HG03432 (cell line): ENCODE data around the gene PLCB4.

Experiments
- ATAC-seq: cut with Tn5 transposase; IDR thresholded peaks from one replicate; pipeline ENCODE4 v1.9.1; 2021; ENCODE audit warnings: mild to moderate bottlenecking, moderate library complexity; ENCODE audit not compliant: unreplicated experiment

The PLCB4 gene

GRCh38 chr20:9301129-9302090 lies 232.5 kb downstream of the PLCB4 start:
- ATAC-seq: no peak

GRCh38 chr20:9302091-9302462 lies 233.2 kb downstream of the PLCB4 start:
- ATAC-seq: no peak

GRCh38 chr20:9306521-9306920 lies 237.6 kb downstream of the PLCB4 start:
- no peak for ATAC-seq

- no peak for ATAC-seq
These were observed 239.2 kb downstream of the PLCB4 start for GRCh38 chr20:9308056-9308455.

GRCh38 chr20:9311132-9311531 lies 242.2 kb downstream of the PLCB4 start:
- ATAC-seq: no peak

- no peak for ATAC-seq
These were observed 250.9 kb downstream of the PLCB4 start for GRCh38 chr20:9319687-9320384.

- no peak for ATAC-seq
These were observed 252.1 kb downstream of the PLCB4 start for GRCh38 chr20:9321007-9321406.

- no peak for ATAC-seq
These were observed 253.8 kb downstream of the PLCB4 start for GRCh38 chr20:9322661-9323060.

- ATAC-seq: no peak
These were observed 254.7 kb downstream of the PLCB4 start for GRCh38 chr20:9323622-9324021.

GRCh38 chr20:9329355-9330101 lies 260.6 kb downstream of the PLCB4 start:
- no peak for ATAC-seq

- ATAC-seq: no peak
These were observed 261.3 kb downstream of the PLCB4 start for GRCh38 chr20:9330151-9330550.

GRCh38 chr20:9331707-9332435 lies 263.0 kb downstream of the PLCB4 start:
- no peak for ATAC-seq

GRCh38 chr20:9332791-9333479 lies 264.0 kb downstream of the PLCB4 start:
- no peak for ATAC-seq

- no peak for ATAC-seq
These were observed 266.0 kb downstream of the PLCB4 start for GRCh38 chr20:9334866-9335265.

GRCh38 chr20:9338101-9338500 lies 269.2 kb downstream of the PLCB4 start:
- no peak for ATAC-seq

GRCh38 chr20:9339708-9340107 lies 270.8 kb downstream of the PLCB4 start:
- no peak for ATAC-seq

GRCh38 chr20:9342651-9343050 lies 273.8 kb downstream of the PLCB4 start:
- ATAC-seq: no peak

GRCh38 chr20:9344083-9344920 lies 275.4 kb downstream of the PLCB4 start:
- no peak for ATAC-seq

- no peak for ATAC-seq
These were observed 279.4 kb downstream of the PLCB4 start for GRCh38 chr20:9348316-9348715.
